RKO (cell line): Measurements from ENCODE around the gene DNAJB2.
"Not testable (repeated sequence)": the region's sequence is repeated elsewhere in the genome, so short reads cannot be mapped to it uniquely, and the experiment has no call there.

ENCODE experiments used
- DNase-seq: peaks from one replicate; pipeline ENCODE4 v3.0.0-alpha.2; 2016; ENCODE audit warnings: low spot score

Gene DNAJB2

DNA sequence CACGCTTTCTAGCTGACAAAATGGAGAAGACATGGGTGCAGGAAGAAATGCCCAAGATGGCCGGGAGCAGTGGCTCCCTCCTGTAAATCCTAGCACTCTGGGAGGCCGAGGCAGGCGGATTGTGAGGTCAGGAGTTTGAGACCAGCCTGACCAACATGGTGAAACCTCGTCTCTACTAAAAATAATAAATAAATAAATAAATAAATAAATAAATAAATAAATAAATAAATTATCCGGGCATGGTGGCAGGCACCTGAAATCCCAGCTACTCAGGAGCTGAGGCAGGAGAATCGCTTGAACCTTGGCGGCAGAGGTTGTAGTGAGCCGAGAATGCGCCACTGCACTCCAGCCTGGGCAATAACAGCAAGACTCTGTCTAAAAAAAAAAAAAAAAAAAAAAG lies 20.2 kb upstream of the DNAJB2 start:
- not testable (repeated sequence) for DNase-seq

DNA sequence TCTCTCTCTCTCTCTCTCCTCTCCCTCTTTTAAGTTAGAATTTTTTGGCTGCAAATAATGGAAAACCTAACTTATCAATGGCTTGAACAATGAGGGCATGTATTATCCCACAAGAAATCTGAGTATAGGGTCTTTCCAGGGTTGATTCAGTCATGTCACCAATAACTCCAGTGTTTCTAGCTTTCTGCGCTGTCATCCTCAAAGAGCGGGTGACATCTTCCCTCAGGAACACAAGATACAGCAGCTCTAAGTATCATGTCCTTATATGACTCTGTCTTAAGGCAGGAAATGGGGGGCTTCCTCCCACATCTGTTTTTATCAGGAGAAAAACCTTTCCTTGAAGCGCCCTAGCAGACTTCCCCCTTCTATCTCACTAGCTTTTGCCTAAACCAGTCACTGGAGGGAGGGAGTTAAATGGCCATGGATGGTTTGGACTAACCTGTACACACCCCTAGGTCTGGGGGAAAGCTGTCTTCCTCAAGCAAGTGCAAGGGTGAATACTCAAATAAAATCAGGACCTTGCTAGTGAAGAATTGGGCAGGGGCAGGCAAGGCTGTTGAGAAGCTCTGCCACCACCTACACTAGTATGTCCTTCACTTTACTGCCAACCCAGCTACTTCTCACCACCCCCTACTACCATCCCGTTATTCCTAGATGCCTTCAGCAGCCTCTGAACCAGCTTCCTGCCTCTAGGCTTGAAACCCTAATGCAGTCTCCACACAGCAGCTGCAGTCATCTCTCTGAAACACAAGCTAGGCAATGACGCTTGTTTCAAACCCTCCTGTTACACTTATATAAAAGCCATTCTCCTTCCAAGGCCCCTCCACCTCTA lies 17.9 kb upstream of the DNAJB2 start:
- no peak for DNase-seq

GRCh38 chr2:219266232-219266631 lies 12.9 kb upstream of the DNAJB2 start:
- no peak for DNase-seq

GRCh38 chr2:219266886-219267285 lies 12.3 kb upstream of the DNAJB2 start:
- DNase-seq: no peak

DNA sequence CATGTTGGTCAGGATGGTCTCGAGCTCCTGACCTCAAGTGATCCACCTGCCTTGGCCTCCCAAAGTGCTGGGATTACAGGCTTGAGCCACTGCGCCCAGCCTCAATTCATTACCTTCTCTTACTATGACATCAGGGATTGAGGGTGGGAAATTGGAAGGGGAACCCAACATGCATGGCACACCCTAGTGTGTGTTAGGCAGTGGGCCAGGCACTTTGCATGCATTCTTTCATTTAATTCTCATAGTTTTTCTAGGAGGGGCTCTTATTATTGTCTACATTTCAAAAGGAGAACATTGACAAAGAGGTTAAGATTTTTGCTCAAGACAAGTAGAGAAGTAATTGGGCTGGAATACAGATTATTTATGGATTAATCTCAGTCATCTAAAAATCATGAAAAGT lies 10.9 kb upstream of the DNAJB2 start:
- no peak for DNase-seq

DNA sequence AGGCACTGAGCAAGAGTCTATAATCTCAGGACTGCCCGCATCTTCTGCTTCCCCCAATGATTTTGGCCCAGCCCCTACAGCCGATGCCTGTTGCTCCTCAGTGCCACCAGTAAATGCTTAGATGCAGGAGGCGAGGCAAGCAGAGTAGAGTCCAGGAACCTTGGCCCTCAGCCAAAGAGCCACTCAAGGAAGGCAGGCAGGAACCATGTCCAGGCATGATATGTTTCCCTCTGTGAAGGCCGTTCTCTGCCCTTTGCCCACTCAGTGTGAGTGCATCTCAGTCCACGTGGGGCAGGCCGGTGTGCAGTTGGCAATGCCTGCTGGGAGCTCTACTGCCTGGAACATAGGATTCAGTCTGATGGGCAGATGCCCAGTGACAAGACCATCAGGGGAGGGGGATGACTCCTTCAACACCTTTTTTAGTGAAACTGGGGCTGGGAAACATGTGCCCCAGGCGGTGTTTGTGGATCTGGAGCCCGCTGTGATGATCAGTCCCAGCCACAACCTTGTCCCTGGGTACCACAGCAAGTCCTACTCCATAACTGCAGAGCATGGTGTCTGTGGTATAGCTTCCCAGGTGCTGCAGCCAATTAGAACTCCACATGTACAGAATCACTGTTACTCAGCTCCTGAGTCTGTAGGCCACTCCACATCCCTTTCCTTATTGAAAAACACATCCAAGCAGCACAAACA lies 9.7 kb upstream of the DNAJB2 start:
- DNase-seq: no peak

DNA sequence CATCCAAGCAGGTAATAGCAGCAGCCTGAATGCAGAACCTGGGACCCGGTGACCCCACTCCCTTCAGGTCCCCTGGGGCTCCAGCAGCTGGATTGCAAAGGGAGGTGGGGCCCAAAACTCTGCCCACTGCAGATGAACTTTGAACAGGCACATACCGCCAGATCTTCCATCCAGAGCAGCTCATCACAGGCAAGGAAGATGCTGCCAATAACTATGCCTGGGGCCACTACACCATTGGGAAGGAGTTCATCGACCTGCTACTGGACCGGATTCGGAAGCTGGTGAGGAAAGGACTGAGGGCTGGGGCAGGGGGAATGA lies 9.2 kb upstream of the DNAJB2 start:
- DNase-seq: no peak

DNA sequence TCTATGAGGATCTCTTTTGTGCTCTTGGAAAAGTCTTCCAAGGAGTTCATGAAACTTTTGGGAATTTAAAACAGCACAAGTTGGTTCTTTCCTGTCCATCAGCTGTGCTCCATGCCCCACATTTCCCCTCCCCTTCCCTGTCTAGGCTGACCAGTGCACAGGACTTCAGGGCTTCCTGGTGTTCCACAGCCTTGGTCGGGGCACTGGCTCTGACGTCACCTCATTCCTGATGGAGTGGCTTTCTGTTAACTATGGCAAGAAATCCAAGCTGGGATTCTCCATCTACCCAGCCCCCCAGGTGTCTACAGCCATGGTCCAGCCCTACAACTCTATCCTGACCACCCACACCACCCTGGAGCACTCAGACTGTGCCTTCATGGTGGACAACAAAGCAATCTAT lies 8.1 kb upstream of the DNAJB2 start:
- no peak for DNase-seq

- no peak for DNase-seq
Measured at GRCh38 chr2:219272356-219272755, 6.8 kb upstream of the DNAJB2 start.

- DNase-seq: no peak
Measured at GRCh38 chr2:219272995-219273394, 6.2 kb upstream of the DNAJB2 start.

GRCh38 chr2:219273937-219274336 lies 5.2 kb upstream of the DNAJB2 start:
- DNase-seq: no peak

DNA sequence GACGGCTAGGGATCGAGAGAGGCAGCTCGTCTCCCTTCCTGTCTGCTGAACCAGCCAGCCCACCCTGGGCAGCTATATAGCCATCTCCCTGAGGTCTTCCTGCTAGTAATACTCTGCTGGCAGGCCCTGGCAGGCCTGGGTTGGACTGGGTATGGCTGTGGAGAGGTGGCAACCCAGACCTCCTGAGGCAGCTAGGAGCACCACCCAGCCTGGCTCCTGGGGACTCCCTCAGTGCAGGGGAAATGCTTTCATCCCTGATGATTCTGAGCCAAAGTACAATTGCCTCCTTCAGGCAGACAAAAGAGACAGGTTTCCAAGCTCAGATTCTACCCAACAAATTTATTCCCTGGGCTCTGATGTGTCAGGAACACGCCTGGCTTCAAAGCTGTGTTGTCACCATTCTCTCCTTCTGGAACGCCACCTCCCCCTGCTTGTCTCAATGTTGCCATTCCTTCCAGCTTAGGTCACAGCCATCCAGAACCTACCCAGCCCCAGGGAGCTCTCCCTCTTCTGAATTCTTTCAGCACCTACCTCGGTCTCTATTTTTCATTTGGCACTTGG lies 4.7 kb upstream of the DNAJB2 start:
- peak; percentile 55 for DNase-seq

- peak; percentile 82 for DNase-seq
Measured at GRCh38 chr2:219277703-219278654, 1.2 kb upstream of the DNAJB2 start.

- no peak for DNase-seq
Measured at GRCh38 chr2:219278655-219279150, 463 bp upstream of the DNAJB2 start.

DNA sequence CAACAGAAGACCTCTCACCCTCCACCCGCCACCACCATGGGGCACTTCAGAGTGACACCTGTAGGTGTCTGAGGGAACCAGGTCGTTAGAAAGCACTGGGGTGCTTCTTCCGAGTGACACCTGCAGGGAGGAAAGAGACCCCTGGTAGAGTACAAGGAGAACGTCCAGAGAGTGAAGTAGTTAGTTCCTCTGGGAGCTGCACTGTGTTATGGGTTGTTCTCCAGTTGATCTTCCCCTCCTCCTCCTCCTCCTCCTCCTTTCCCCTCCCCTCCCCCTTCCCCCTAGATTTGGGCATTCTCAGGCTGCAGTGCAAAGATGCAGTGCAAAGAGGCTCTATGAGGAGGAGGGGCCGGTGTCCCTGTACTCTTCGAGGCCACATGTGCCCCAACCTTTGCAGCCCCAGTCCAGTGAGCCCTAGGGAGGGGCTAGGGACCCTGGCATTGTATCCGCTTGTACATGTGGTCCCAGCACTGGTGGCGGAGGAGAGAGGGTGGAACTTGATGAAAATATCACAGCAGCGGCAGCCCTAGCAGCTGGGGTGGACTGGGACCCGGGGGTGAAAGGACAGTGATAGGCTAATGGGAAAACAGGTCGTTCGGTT lies 850 bp downstream of the DNAJB2 start:
- DNase-seq: no peak

GRCh38 chr2:219280651-219281050 lies 1.5 kb downstream of the DNAJB2 start:
- no peak for DNase-seq

- no peak for DNase-seq
Measured at GRCh38 chr2:219281588-219281987, 2.4 kb downstream of the DNAJB2 start.

- DNase-seq: no peak
Measured at GRCh38 chr2:219282375-219282774, 3.2 kb downstream of the DNAJB2 start.

GRCh38 chr2:219282943-219283581 lies 3.9 kb downstream of the DNAJB2 start:
- DNase-seq: no peak

GRCh38 chr2:219284501-219285372 lies 5.6 kb downstream of the DNAJB2 start:
- DNase-seq: no peak
